HG03064 (cell line): ENCODE measurements around the gene SETBP1.

ENCODE experiments used
- ATAC-seq: cut with Tn5 transposase; IDR thresholded peaks from one replicate; pipeline ENCODE4 v1.9.1; 2021; ENCODE audit warnings: low read depth; ENCODE audit not compliant: unreplicated experiment

Gene SETBP1

GRCh38 chr18:44836263-44836662 lies 155.6 kb downstream of the SETBP1 start:
- ATAC-seq, result no peak

- no peak for ATAC-seq
Observed at GRCh38 chr18:44837482-44838180, 156.9 kb downstream of the SETBP1 start.

- ATAC-seq, result peak; percentile 98
Observed at GRCh38 chr18:44838971-44839666, 158.4 kb downstream of the SETBP1 start.

GRCh38 chr18:44840058-44840790 lies 159.5 kb downstream of the SETBP1 start:
- no peak for ATAC-seq

GRCh38 chr18:44841221-44841620 lies 160.5 kb downstream of the SETBP1 start:
- no peak for ATAC-seq

- ATAC-seq, result no peak
Observed at GRCh38 chr18:44841752-44842587, 161.3 kb downstream of the SETBP1 start.

- ATAC-seq, result no peak
Observed at GRCh38 chr18:44842588-44843412, 162.1 kb downstream of the SETBP1 start.

GRCh38 chr18:44844486-44844885 lies 163.8 kb downstream of the SETBP1 start:
- no peak for ATAC-seq

- ATAC-seq, result no peak
Observed at GRCh38 chr18:44846450-44846849, 165.8 kb downstream of the SETBP1 start.

GRCh38 chr18:44848644-44849335 lies 168.1 kb downstream of the SETBP1 start:
- ATAC-seq, result no peak

- ATAC-seq, result no peak
Observed at GRCh38 chr18:44849361-44849760, 168.7 kb downstream of the SETBP1 start.

- no peak for ATAC-seq
Observed at GRCh38 chr18:44850001-44850400, 169.3 kb downstream of the SETBP1 start.

GRCh38 chr18:44851856-44852621 lies 171.4 kb downstream of the SETBP1 start:
- no peak for ATAC-seq

- ATAC-seq, result no peak
Observed at GRCh38 chr18:44852818-44853217, 172.1 kb downstream of the SETBP1 start.

GRCh38 chr18:44853430-44853829 lies 172.7 kb downstream of the SETBP1 start:
- no peak for ATAC-seq

- no peak for ATAC-seq
Observed at GRCh38 chr18:44855681-44856080, 175.0 kb downstream of the SETBP1 start.

- ATAC-seq, result no peak
Observed at GRCh38 chr18:44856157-44856556, 175.5 kb downstream of the SETBP1 start.

GRCh38 chr18:44857081-44857480 lies 176.4 kb downstream of the SETBP1 start:
- ATAC-seq, result no peak
